Measurements from ENCODE around the gene FN3KRP.

The FN3KRP gene

DNA sequence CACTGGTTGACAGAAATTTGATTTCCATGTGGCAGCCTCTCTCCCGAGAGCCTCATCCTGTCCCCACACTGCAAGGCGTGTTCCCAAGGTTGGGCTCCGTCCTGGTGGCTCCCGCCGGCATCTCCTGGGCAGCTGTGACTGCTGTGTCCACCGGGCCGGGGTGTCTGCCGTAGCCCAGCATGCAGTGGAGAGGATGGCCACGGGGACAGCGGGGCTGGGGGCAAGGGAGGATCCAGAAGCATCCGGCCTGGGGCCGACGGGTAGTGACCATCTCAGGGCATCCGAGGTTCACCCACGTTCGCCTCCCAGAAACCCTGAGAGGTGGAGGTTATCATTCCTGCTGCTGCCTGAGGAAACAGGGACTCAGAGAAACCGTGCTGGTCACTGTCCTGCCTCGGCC, 10.8 kb upstream of the FN3KRP start:
- no peak for DNase-seq

DNA sequence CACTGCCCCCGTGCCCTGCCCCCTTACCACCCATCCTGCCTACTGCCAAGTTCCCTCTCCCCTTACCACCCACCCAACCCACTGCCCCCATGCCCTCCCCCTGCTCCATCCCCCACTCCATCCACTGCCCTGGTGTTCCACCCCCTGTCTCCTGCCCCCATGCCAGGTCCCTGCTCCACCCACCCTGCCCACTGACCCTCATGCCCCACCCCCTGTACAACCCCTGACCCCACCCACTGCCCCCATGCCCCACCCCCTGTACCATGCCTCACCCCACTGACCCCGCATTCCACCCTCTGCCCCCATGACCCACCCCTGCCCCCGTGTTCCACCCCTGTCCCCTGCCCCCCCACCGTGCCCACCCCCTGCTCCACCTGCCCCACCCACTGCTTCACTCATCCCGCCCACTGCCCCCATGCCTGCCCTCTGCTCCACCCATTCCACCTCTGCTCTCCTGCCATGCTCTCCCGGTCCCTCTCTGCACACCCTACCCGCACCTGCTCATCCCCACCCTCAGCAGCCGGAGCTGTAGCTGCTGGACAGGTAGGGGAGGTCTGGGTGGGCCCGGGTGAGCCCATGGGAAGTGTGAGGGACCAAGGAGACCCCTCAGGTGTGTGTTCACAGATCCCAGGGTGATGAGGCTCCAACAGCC, 7.4 kb upstream of the FN3KRP start:
- no peak for DNase-seq

DNA sequence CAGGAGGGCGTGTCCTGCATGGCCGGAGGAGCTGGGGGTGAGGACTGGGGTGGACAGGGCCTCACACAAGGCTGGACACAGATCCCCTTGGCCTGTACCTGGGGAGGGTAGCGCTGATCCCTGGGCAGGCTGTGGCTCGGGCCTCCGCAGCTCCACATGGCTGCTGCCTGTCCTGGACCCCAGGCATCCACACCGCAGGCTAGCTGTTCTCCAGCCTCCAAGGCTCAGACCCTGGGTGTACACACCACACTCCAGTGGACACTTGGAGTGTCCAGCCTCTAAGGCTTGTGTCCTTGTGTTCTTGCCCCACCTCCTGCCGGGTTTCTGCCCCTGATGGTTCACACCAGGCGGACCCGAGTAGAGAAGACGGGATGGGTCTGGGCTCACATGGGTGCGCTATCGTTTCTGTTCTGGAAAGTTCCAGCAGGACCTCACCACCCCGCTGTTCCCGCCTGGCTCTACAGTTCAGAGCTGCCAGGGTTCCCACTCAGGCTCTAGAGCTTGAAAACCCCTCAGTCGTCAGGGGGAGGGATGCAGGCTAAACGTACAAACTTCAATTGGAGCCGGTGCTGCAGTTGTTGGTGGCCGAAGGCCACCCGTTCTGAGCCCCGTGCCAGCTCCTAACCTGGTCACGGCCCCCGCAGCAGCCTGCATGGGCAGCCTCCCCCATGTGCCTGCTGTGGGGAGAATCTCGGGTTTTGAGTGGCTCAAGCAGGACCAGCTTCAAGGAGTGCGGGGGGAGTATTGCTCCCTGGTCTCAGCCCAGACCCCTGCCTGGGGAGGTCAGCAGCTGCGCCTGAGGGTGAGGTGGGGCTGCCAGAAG, 6.6 kb upstream of the FN3KRP start:
- DNase-seq = no peak

DNA sequence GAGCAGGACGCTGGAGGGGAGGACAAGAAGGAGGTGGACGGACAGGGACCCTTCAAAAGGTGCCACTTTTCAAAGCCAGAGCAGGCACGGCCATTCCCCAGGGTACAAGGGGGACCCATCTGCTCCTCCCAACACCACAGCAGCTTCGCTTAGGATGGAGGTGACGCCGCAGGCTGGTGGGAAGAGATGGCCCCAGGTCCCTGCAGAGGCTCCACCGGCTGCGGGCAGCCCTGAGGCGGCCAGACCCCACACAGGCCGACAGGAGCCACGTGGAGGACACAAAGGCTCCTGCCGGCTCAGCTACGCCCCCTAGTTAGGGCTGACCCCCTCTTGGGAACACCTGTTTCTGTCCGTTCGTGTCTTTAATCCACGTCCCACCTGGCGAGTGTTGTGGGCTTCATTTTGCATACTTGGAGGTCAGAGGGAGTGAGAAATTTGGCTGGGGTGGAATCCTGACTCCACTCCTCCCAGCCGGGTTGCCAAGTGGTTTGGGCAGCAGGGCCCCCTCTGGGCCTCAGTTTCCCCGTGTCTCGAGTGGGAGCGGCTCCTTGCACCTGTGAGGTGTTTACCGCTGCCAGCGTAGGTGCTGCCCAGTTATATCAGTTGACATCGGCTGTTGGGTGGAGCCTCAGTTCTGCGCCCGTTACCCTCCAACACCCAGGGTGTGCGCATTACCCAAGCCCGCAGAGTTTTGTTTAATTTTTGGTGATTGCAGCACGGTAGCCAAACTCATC, 5.8 kb upstream of the FN3KRP start:
- no peak for DNase-seq

DNA sequence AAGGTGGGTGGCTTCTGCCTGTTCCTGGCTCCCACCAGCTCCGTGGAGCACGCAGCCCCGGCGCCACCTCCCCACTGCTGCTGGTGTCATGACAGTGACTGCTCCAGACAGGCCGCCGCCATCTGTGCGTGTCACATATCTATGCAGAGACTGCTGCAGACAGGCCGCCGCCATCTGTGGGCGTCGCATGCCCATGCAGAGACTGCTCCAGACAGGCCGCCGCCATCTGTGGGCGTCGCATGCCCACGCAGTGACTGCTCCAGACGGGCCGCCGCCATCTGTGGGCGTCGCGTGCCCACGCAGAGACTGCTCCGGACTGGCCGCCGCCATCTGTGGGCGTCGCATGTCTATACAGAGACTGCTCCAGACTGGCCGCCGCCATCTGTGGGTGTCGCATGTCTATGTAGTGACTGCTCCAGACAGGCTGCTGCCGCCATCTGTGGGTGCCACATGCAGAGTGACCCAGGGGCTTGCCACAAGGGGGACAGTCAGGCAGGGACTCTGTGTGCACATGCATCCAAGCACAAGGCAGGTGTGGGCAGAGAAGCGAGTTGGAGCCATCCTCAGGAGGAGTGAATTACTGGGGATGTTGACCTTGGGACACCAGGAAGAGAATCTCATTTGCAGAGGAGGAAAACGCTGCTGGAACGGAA, 3.3 kb upstream of the FN3KRP start:
- no peak for DNase-seq

DNA sequence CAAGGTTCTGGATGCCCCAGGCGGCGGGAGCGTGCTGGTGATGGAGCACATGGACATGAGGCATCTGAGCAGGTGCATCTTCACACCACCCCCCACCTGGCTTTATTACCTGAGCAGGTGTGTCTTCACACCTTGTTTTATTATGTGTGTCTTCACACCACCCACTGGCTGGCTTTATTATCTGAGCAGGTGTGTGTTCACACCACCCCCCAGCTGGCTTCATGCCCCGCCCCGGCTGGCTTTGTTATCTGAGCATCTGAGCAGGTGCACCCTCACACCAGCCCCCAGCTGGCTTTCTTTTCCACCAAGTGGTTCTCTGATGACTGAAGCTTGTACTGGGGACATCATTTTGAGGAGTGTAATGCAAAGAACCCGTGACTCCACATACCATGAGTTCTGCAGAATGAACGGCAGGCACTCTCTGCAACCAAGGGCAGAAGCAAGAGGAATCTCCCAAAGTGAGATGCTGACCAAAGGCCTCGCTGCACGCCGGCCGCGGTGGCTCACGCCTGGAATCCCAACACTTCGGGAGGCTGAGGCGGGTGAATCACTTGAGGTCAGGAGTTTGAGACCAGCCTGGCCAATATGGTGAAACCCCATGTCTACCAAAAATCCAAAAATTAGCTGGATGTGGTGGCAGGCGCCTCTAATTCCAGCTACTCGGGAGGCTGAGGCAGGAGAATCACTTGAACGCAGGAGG, 2.6 kb downstream of the FN3KRP start:
- no peak for DNase-seq

DNA sequence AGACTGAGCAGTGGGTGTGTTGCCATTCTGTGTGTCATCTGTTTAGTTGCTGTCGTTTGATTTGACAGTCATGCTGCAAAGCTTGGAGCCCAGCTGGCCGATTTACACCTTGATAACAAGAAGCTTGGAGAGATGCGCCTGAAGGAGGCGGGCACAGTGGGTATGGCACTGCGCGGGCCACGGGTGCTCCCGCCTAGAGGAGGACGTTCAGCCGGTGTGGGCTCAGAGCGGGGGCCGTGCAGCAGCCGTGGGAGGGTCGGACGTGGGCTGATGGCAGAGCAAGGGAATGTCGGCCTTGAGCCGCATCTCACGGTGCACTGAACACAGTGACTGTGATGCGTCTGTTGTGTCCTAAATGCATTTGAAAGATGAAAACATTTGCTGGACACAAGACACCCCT, 3.7 kb downstream of the FN3KRP start:
- no peak for DNase-seq

DNA sequence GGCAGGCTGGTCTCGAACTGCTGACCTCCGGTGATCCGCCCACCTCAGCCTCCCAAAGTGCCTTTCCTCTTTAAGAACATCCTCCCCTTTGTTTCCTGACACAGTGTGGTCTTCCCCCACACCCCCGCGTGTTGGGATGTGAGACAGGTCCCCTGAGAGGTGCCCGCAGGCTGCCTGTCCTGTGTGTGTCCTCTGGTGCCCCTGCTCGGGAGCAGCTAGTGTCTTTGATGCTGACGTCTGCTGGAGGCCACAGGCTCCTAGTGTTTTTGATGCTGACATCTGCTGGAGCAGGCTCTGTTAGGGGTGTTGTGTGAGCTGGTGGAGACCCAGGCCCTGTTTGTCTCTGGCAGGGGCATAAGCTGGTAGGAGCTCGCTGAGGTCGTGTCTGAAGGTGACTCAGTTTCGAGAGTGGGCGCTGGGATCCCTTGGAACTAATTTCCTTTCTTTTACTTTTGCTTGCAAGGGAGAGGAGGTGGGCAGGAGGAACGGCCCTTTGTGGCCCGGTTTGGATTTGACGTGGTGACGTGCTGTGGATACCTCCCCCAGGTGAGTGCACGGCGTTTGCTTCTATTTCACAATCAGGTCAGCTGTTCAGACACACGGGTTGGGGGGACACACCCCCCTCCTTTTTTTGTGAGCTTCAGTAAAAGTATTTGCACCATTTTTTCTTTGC, 6.0 kb downstream of the FN3KRP start:
- DNase-seq = no peak

DNA sequence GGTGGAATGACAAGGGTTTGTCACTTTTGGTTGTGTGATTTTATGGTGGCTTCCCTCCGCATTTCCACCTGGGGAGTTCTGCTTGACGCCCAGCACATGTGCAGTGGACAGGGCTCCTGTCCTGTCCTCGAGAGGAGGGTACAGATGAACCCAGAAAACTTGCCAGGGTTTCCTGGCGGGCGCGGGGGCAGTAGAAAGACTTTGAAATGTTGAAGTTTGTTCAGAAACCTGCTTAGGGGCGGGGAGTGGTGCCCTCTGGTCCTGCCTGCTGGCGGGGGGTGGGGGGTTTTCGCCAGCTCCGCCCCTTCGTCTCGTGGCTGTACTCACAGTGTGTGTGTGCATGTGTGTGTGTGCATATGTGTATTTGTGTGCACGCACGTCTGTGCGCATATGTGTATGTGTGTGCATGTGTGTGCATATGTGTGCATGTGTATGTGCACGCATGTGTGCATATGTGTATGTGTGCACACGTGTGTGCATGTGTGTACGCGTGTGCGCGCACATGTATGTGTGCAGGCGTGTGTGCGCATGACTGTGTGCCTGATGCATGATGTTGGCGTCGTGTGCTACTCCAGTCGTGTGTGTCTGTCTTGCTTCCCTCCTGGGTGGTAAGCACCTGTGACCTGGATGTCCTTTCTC, 6.8 kb downstream of the FN3KRP start:
- no peak for DNase-seq

DNA sequence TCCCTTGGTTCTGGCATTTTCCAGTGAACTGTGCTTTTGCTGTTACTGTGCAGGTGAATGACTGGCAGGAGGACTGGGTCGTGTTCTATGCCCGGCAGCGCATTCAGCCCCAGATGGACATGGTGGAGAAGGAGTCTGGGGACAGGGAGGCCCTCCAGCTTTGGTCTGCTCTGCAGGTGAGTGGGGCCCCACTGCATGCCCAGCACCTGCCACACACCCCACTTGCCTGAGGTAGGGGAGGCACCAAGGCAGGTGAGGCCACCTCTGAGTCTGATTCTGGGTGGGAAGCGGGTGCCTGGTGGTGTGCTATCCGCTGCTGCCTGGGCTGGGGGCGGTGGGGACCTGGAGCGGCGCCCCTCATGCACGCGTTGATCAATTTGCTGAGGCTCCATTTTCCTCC, 9.9 kb downstream of the FN3KRP start:
- no peak for DNase-seq

DNA sequence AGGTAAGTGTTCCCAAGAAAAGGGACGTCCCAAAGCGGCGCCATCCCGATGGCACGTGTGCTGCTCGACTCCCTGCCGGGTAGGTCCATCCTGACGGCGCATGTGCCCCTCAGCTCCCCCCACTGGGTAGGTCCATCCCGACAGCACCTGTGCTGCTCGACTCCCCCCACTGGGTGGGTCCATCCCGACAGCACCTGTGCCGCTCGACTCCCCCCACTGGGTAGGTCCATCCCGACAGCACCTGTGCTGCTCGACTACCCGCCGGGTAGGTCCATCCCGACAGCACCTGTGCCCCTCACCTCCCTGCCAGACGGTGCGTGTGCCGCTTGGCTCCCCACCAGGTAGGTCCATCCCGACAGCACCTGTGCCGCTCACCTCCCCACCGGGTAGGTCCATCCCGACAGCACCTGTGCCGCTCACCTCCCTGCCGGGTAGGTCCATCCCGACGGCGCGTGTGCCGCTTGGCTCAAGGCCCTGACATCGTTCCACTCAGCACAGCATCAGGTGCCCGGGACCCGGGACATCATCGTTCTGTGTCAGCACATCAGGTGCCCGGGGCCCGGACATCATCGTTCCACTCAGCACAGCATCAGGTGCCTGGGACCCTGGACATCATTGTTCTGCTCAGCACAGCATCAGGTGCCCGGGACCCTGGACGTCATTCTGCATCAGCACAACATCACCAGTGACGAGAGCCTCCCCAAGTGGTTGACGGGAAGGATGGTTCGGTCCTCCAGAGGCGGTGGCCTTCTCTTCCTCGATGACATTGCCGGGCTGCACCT, 13.2 kb downstream of the FN3KRP start:
- no peak for DNase-seq

DNA sequence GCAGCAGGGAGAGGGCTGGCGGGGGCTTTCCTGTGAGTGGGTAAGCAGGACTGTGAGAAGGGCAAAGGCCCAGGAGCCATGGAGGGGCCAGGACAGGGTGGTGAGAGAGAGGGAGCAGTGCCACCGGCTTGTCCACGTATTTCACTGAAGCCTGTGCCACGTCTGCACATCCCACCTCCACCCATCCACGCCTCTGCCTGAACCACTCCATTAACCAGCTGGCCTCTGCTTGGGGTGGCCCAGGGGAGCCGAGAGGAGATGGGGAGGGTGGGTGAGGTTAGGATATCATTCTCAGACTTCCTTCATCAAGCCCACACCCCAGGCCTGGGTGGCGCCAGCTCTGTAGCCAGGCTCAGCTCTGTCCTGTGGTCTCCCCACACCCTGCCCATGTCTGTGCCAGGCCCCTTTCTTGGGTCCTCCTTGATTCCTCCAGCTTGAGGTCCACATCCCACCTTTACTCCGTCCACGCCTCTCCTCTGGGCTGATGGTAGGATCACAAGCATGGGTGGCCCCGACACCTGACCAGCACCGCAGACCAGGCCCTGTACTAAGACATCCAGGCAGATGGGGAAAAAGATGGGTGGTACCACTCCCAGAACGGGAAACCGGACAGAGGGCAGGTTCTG, 15.7 kb downstream of the FN3KRP start:
- no peak for DNase-seq

DNA sequence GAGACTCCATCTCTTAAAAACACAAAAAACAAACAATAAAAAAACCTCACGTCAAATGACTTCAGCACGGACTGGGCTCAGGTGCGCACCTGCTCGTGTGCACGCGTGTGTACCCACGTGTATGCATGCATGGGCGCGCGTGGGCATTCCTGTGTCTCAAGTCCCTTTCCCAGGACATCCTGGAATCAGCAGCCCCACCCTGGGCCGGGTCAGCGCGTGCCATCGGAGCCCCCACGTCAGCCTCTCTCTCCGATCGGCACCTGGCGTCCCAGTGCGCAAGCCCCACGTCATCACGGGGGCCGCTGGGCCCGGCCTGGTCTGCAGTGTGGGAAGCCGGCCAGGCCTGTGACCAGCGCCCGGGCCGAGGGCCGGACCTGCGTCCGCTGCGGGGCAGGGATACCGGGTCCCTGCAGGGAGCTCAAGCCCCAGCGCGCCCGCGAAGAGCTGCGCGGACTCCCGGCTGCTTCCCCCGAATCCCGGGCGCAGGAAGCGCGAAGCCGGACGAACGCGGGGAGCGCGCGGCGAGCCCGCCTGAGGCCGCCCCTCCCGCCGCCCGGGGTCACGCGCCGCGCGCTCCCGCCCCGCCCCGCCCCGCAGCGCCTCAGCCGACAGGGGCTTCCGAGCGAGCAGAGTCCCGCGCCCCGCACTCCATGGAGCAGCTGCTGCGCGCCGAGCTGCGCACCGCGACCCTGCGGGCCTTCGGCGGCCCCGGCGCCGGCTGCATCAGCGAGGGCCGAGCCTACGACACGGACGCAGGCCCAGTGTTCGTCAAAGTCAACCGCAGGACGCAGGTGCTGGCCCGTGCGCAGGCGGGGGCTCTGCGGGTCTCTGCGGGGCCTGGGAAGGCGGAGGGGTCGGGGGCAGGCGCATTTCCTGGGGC, 18.7 kb downstream of the FN3KRP start, which contains the start of gene FN3K:
Gene FN3K, plus strand, starts transcription at position 629 of the 880 bp plus-strand sequence. Its CDS starts 22 bp downstream, at position 651.
- peak in 47 of 51 donors; percentile 16 to 92 (median 75) for DNase-seq

DNA sequence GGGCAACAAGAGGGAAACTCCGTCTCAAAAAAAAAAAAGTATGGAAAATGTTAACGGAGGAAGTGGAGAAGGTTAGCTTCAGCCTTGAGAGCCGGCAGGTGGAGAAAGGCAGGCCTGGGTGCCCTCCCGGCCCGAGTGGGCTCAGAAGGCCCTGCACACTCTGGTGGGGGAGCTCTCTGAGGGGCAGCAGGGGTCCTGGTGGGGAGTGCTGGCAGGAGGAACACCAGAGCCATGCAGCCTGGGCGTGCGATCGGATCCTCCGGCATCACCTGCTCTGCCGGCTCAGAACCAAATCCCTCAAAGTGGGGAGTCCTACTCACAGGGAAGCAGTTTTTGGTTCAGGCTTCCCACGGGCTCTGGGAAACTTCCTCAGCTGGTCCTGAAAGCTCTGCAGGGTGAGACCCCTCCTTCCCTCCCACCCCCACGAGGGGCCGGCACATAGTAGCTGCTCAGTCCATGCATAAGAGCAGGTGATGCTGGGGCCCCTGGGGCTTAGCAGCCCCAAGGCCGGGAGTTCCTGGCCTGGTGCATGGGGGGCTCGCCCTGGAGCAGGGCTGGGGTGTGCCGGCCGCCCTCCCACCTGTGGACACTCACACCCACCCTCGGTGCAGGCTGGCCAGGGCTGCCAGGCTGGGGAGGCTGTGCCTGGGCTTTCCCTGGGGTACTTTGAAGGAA, 20.1 kb downstream of the FN3KRP start:
- DNase-seq = peak in 2 of 51 donors; percentile 27 to 29

DNA sequence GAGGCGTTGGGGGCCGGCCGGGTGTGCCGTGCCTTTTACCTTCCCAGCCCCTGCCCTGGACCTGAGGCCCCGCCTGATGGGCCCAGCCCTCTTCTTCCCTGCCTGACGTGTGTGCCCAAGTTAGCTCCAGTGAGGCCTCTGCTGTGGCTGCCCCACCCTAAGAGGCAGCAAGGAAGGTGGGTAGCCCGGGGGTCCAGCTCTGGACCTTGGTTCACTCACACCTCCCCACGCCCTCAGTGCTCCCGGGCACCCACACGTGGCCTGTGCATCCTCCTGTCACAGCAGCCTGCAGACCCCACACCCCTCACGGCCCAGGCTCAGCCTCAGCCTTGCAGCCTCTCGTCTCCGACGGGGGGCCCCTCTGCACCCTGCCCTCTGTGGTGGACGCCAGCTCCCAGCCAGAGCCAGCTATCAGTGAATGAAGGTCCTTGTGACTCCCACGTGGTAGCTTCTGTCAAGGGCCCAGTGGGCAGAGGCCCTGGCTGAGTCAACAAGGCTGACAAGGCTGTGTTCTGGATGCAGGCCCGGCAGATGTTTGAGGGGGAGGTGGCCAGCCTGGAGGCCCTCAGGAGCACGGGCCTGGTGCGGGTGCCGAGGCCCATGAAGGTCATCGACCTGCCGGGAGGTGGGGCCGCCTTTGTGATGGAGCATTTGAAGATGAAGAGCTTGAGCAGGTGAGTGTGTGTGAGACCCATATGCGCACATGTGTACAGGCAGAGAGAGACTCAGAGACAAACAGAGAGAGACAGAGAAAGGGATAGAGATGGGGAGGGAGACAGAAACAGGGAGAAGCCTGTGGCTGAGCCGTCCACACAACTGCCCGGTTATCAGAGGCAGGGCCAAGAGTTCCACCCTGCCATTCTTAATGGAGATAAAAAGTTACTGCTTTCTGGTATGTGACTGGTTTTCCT, 21.7 kb downstream of the FN3KRP start:
- peak in 50 of 51 donors; percentile 22 to 97 (median 90) for DNase-seq

All from hypothalamus (tissue), 51 donors.